Measurements from ENCODE around the gene TH. TPM values are rescaled to one million over a fixed set of nuclear protein-coding genes. Genes with fewer than 3 reads are reported as not detected.

TH gene
- total RNA-seq, 1 donor = not detected

GRCh38 chr11:2177076-2177475 lies 5.5 kb upstream of the TH start:
- no peak overlapping the region for H3K4me2 ChIP-seq (ENCODE audit: insufficient read depth, low read length)
- TF ChIP-seq CTCF (IDR thresholded peaks at IDR 0.05; ENCODE audit: extremely low read depth, low read depth, low read length) = no peak
- no peaks in the 10 kb centered on the region for H3K9me3 ChIP-seq (ENCODE audit: low read depth, low read length)
- H3K4me1 ChIP-seq (ENCODE audit: insufficient read depth, low read length) = peaks cover 15% of the 10 kb centered on the region
- H3K4me3 ChIP-seq (ENCODE audit: insufficient read depth, low read length) = no peak overlapping the region
- no peaks in the 10 kb centered on the region for H3K79me2 ChIP-seq (ENCODE audit: insufficient read depth, low read length)
- H2AFZ ChIP-seq (ENCODE audit: low read length) = no peak overlapping the region
- no peaks in the 10 kb centered on the region for H3K36me3 ChIP-seq (ENCODE audit: insufficient read depth, low read length)
- no peaks in the 10 kb centered on the region for H4K20me1 ChIP-seq (ENCODE audit: insufficient read depth, low read length)
- H3K27me3 ChIP-seq (ENCODE audit: insufficient read depth, low read length) = no peaks in the 10 kb centered on the region
- no peak for DNase-seq (ENCODE audit: insufficient read length, low spot score, missing footprints)
- H3K27ac ChIP-seq (ENCODE audit: low read depth, low read length) = no peak overlapping the region

- H3K27me3 ChIP-seq (ENCODE audit: insufficient read depth, low read length) = no peaks in the 10 kb centered on the region
- no peaks in the 10 kb centered on the region for H4K20me1 ChIP-seq (ENCODE audit: insufficient read depth, low read length)
- H3K36me3 ChIP-seq (ENCODE audit: insufficient read depth, low read length) = no peaks in the 10 kb centered on the region
- H3K4me2 ChIP-seq (ENCODE audit: insufficient read depth, low read length) = no peak overlapping the region
- no peaks in the 10 kb centered on the region for H3K79me2 ChIP-seq (ENCODE audit: insufficient read depth, low read length)
- DNase-seq (ENCODE audit: insufficient read length, low spot score, missing footprints) = no peak
- H3K27ac ChIP-seq (ENCODE audit: low read depth, low read length) = no peak overlapping the region
- H2AFZ ChIP-seq (ENCODE audit: low read length) = no peak overlapping the region
- H3K4me1 ChIP-seq (ENCODE audit: insufficient read depth, low read length) = peaks cover 15% of the 10 kb centered on the region
- no peak for TF ChIP-seq CTCF (IDR thresholded peaks at IDR 0.05; ENCODE audit: extremely low read depth, low read depth, low read length)
- no peak overlapping the region for H3K4me3 ChIP-seq (ENCODE audit: insufficient read depth, low read length)
- no peaks in the 10 kb centered on the region for H3K9me3 ChIP-seq (ENCODE audit: low read depth, low read length)
Measured at GRCh38 chr11:2176389-2176900, 4.8 kb upstream of the TH start.

GRCh38 chr11:2175659-2176058 lies 4.0 kb upstream of the TH start:
- peak; percentile 100 for DNase-seq (ENCODE audit: insufficient read length, low spot score, missing footprints)
- no peaks in the 10 kb centered on the region for H4K20me1 ChIP-seq (ENCODE audit: insufficient read depth, low read length)
- H3K4me3 ChIP-seq (ENCODE audit: insufficient read depth, low read length) = no peak overlapping the region
- no peaks in the 10 kb centered on the region for H3K79me2 ChIP-seq (ENCODE audit: insufficient read depth, low read length)
- H3K27me3 ChIP-seq (ENCODE audit: insufficient read depth, low read length) = no peaks in the 10 kb centered on the region
- no peak overlapping the region for H3K4me2 ChIP-seq (ENCODE audit: insufficient read depth, low read length)
- no peaks in the 10 kb centered on the region for H3K36me3 ChIP-seq (ENCODE audit: insufficient read depth, low read length)
- H3K9me3 ChIP-seq (ENCODE audit: low read depth, low read length) = no peaks in the 10 kb centered on the region
- no peak overlapping the region for H2AFZ ChIP-seq (ENCODE audit: low read length)
- peaks cover 15% of the 10 kb centered on the region for H3K4me1 ChIP-seq (ENCODE audit: insufficient read depth, low read length)
- no peak overlapping the region for H3K27ac ChIP-seq (ENCODE audit: low read depth, low read length)
- no peak for TF ChIP-seq CTCF (IDR thresholded peaks at IDR 0.05; ENCODE audit: extremely low read depth, low read depth, low read length)

GRCh38 chr11:2174361-2174760 lies 2.7 kb upstream of the TH start:
- Histone ChIP-seq H3K4me1 (ENCODE audit: insufficient read depth, low read length) (peaks cover 15% of the 10 kb centered on the region), H2AFZ (ENCODE audit: low read length) (no peak overlapping the region), H3K27ac (ENCODE audit: low read depth, low read length) (no peak overlapping the region), H3K27me3 (ENCODE audit: insufficient read depth, low read length) (no peaks in the 10 kb centered on the region), H3K36me3 (ENCODE audit: insufficient read depth, low read length) (no peaks in the 10 kb centered on the region), H3K9me3 (ENCODE audit: low read depth, low read length) (no peaks in the 10 kb centered on the region), H4K20me1 (ENCODE audit: insufficient read depth, low read length) (no peaks in the 10 kb centered on the region), H3K4me3 (ENCODE audit: insufficient read depth, low read length) (no peak overlapping the region), H3K79me2 (ENCODE audit: insufficient read depth, low read length) (no peaks in the 10 kb centered on the region), H3K4me2 (ENCODE audit: insufficient read depth, low read length) (no peak overlapping the region)
- no peak for TF ChIP-seq CTCF (IDR thresholded peaks at IDR 0.05; ENCODE audit: extremely low read depth, low read depth, low read length)
- no peak for DNase-seq (ENCODE audit: insufficient read length, low spot score, missing footprints)

Measured in osteoblast (primary cell).